Tibial artery (tissue), 4 donors: ENCODE data around the gene RAPGEF3.
A peak's percentile ranks its signal among the peaks of the same experiment; 100 is the strongest.

Experiments used
- DNase-seq, 2 donors: peaks; one replicate each; pipeline ENCODE4 v3.0.0-alpha.2; 2019
- H3K27ac ChIP-seq, 2 donors: fragments of 200-600 bp; sonication (generic) in 1 of 2; 1 replicate in 1 of 2; 2 replicates in 1 of 2; pipeline ENCODE4 v1.5.1; 2018 to 2019; ENCODE audit warnings: mild to moderate bottlenecking in 1 of 2
- H3K27me3 ChIP-seq, 2 donors: fragments of 200-600 bp; sonication (generic) in 1 of 2; one replicate each; pipeline versions ENCODE4 v1.5.1 to v1.6.0; 2016 to 2019
- H3K36me3 ChIP-seq, 3 donors: fragments of 200-600 bp; sonication (generic) in 2 of 3; one replicate each; pipeline ENCODE4 v1.5.1; 2016 to 2019; ENCODE audit warnings: mild to moderate bottlenecking in 2 of 3
- H3K4me1 ChIP-seq, 4 donors: fragments of 200-600 bp; sonication (generic) in 2 of 4; 1 replicate in 3 of 4; 2 replicates in 1 of 4; pipeline ENCODE4 v1.5.1; 2016 to 2019
- H3K4me3 ChIP-seq, 2 donors: fragments of 200-600 bp; sonication (generic) in 1 of 2; 1 replicate in 1 of 2; 2 replicates in 1 of 2; pipeline ENCODE4 v1.5.1; 2018 to 2019; ENCODE audit warnings: mild to moderate bottlenecking in 2 of 2
- H3K9me3 ChIP-seq, 3 donors: fragments of 200-600 bp; sonication (generic) in 1 of 3; one replicate each; pipeline ENCODE4 v1.5.1; 2016 to 2019
- CTCF ChIP-seq, 2 experiments: fragments of 200-600 bp in 1 of 2; fragments of 450-650 bp in 1 of 2; IDR thresholded peaks; one replicate each; pipeline ENCODE4 v1.5.1; 2017 to 2019; ENCODE audit warnings: antibody characterized with exemption in 2 of 2, mild to moderate bottlenecking in 1 of 2, moderate library complexity in 1 of 2
- intact Hi-C: fragments of 100-400 bp; cut with DNase I; formaldehyde crosslinking; loops from one replicate; pipeline ENCODE4 v1.15.0; 2023; ENCODE audit warnings: low total_unique reads

Gene RAPGEF3

GRCh38 chr12:47755655-47756562 is 2.8 kb downstream of the RAPGEF3 start:
- DNase-seq, result no peak
- intact Hi-C loops, result no loop called here
- no peaks in the 10 kb centered on the region for H3K9me3 ChIP-seq
- H3K4me3 ChIP-seq, result peak overlapping the region; percentile 18 to 58
- H3K36me3 ChIP-seq, result peaks cover 0 to 10% (median 0%) of the 10 kb centered on the region in 3 donors
- peaks cover 0 to 83% (median 77%) of the 10 kb centered on the region in 4 donors for H3K4me1 ChIP-seq
- no peaks in the 10 kb centered on the region for H3K27me3 ChIP-seq
- H3K27ac ChIP-seq, result peak overlapping the region; percentile 14 to 79
- no peak for TF ChIP-seq CTCF (IDR thresholded peaks at IDR 0.05)

GRCh38 chr12:47754881-47755280 is 3.8 kb downstream of the RAPGEF3 start:
- H3K9me3 ChIP-seq, result no peaks in the 10 kb centered on the region
- no peak for TF ChIP-seq CTCF (IDR thresholded peaks at IDR 0.05)
- H3K27ac ChIP-seq, result peak overlapping the region; percentile 62 to 79
- intact Hi-C loops, result loop anchor here (5.0 kb wide), 1 partner anchor 38 kb away; no protein-coding TSS in a partner anchor
- H3K4me3 ChIP-seq, result no peak overlapping the region
- peaks cover 0 to 20% (median 0%) of the 10 kb centered on the region in 3 donors for H3K36me3 ChIP-seq
- H3K4me1 ChIP-seq, result peaks cover 0 to 82% (median 77%) of the 10 kb centered on the region in 4 donors
- no peaks in the 10 kb centered on the region for H3K27me3 ChIP-seq
- no peak for DNase-seq

GRCh38 chr12:47754126-47754525 is 4.6 kb downstream of the RAPGEF3 start:
- DNase-seq, result no peak
- Histone ChIP-seq H3K9me3 (no peaks in the 10 kb centered on the region), H3K27ac (peak overlapping the region; percentile 62 to 79), H3K4me1 (peaks cover 0 to 76% (median 72%) of the 10 kb centered on the region in 4 donors), H3K27me3 (no peaks in the 10 kb centered on the region), H3K36me3 (peaks cover 0 to 27% (median 6%) of the 10 kb centered on the region in 3 donors), H3K4me3 (no peak overlapping the region)
- intact Hi-C loops, result loop anchor here (5.0 kb wide), 1 partner anchor 37 kb away; no protein-coding TSS in a partner anchor
- TF ChIP-seq CTCF (IDR thresholded peaks at IDR 0.05), result no peak

GRCh38 chr12:47753021-47754001 is 5.4 kb downstream of the RAPGEF3 start:
- intact Hi-C loops, result loop anchor here (5.0 kb wide), 1 partner anchor 36 kb away; no protein-coding TSS in a partner anchor
- DNase-seq, result peak; percentile 86 to 97
- TF ChIP-seq CTCF (IDR thresholded peaks at IDR 0.05), result peak; percentile 24 to 44

GRCh38 chr12:47752552-47752951 is 6.1 kb downstream of the RAPGEF3 start:
- TF ChIP-seq CTCF (IDR thresholded peaks at IDR 0.05), result no peak
- Histone ChIP-seq H3K27ac (peak overlapping the region; percentile 62 to 79), H3K9me3 (no peaks in the 10 kb centered on the region), H3K4me3 (no peak overlapping the region), H3K27me3 (no peaks in the 10 kb centered on the region), H3K4me1 (peaks cover 0 to 64% (median 59%) of the 10 kb centered on the region in 4 donors), H3K36me3 (peaks cover 0 to 43% (median 17%) of the 10 kb centered on the region in 3 donors)
- intact Hi-C loops, result loop anchor here (5.0 kb wide), 1 partner anchor 35 kb away; no protein-coding TSS in a partner anchor
- no peak for DNase-seq

More at GRCh38 chr12:47753021-47754001, 5.4 kb downstream of the RAPGEF3 start:
- Histone ChIP-seq H3K4me3 (peak overlapping the region in 1 of 2 donors; percentile 12), H3K27me3 (no peaks in the 10 kb centered on the region), H3K9me3 (no peaks in the 10 kb centered on the region), H3K27ac (peak overlapping the region; percentile 62 to 79), H3K4me1 (peaks cover 0 to 71% (median 67%) of the 10 kb centered on the region in 4 donors), H3K36me3 (peaks cover 0 to 36% (median 12%) of the 10 kb centered on the region in 3 donors)
